ENCODE results near the gene GGTLC1.

GGTLC1 gene

DNA sequence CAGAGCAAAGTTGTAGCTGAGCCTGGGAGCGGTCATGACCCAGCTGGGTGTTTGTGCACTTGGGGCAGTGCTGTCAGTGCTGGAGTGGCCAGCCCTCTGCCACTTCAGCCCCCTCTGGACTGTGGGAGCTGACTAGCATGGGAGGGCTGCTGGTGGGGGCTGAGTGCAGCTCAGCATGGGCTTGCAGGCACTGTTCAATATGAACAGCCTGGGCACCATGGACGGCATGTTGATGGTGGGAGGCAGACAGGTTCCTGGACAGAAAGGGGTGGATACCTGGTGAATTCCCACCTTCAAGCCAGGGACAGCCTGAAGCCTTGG is 50.5 kb downstream of the GGTLC1 start:
- no peak overlapping the region for H3K27ac ChIP-seq
- no peak for DNase-seq (ENCODE audit: low spot score)
- TF ChIP-seq, protein P1, sequence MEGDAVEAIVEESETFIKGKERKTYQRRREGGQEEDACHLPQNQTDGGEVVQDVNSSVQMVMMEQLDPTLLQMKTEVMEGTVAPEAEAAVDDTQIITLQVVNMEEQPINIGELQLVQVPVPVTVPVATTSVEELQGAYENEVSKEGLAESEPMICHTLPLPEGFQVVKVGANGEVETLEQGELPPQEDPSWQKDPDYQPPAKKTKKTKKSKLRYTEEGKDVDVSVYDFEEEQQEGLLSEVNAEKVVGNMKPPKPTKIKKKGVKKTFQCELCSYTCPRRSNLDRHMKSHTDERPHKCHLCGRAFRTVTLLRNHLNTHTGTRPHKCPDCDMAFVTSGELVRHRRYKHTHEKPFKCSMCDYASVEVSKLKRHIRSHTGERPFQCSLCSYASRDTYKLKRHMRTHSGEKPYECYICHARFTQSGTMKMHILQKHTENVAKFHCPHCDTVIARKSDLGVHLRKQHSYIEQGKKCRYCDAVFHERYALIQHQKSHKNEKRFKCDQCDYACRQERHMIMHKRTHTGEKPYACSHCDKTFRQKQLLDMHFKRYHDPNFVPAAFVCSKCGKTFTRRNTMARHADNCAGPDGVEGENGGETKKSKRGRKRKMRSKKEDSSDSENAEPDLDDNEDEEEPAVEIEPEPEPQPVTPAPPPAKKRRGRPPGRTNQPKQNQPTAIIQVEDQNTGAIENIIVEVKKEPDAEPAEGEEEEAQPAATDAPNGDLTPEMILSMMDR (conservative IDR thresholded peaks at IDR 0.05; ENCODE audit: low read depth), result no peak
- ChIA-PET CTCF (interaction anchor here (0.9 kb wide), 1 partner anchor 980 kb away, joined by 4 read pairs; no protein-coding TSS in a partner anchor), POLR2A (ENCODE audit: low non-redundant PET) (no interaction called here)

DNA sequence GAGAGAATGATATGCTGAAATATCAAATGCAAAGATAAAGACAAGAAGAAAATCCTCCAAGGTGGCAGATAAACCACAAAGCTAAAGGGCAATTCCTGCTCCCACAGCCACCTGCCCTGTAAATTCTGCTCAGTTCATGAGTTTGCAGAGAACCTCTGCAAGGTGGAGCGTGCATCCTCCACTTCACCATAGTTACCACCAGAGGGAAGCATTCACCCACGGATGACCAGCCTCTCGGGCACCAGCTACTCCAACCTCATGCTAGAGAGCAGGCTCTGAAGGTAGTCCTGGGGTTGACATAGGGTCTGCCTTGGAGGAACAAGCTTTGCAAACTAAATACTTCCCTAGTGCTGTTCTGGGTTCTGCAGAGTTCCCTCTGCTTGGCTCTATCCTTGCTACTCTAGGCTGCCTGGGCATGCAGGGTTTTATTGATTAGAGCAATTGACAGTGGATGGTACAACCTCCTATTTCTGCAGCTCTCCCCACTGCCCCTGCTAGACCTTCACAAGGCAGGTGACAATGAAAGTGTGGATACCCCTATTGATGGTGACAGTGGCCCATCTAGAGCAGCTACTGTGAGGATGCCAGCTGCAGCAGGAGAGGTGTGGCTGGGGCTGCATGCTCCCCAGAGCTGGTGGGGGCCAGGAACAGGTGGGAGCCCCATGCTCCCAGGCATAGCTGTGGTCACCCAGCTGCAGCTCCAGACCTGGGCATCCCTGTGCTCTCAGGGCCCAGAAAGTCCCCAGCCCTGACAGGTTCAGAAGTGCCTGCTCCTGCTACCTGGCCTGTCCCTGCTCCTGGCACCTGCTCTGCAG is 51.1 kb downstream of the GGTLC1 start:
- H3K27ac ChIP-seq, result no peak overlapping the region
- ChIA-PET POLR2A (ENCODE audit: low non-redundant PET) (no interaction called here), CTCF (interaction anchor here (0.6 to 1.2 kb wide), 6 partner anchors 9 to 979 kb away, joined by 3 to 6 read pairs (median 4); no protein-coding TSS in a partner anchor)
- TF ChIP-seq, protein P1 (conservative IDR thresholded peaks at IDR 0.05; ENCODE audit: low read depth), result peak; percentile 72
- peak; percentile 52 for DNase-seq (ENCODE audit: low spot score)
